HCT116 (cell line): Measurements from ENCODE around the gene UACA. TPM values are rescaled to one million over a fixed set of nuclear protein-coding genes. Genes with fewer than 3 reads are reported as not detected.

ENCODE experiments used
- ATAC-seq: fragments of 200-7000 bp; cut with Tn5 transposase; 2 replicates; pipeline ENCODE4 v1.9.1; 2020; ENCODE audit warnings: mild to moderate bottlenecking, moderate library complexity
- BruUV-seq: library from RNA; stranded (reverse); fragments of 400-500 nt; replicated peaks from 2 replicates; lab custom pipeline; 2021; lab: Mats Ljungman, UMichigan
- CTCF ChIA-PET: fragments of 300-600 bp; sonication (Branson Sonifier 250); formaldehyde crosslinking; loops from one replicate; lab custom pipeline; 2021; ENCODE audit warnings: antibody characterized with exemption; lab: Charles Lee
- POLR2A ChIA-PET: fragments of 300-600, 350-600 bp; sonication (Branson Sonifier 250); formaldehyde crosslinking; loops from one replicate; lab custom pipeline; 2021; ENCODE audit warnings: antibody characterized with exemption; lab: Charles Lee
- RAD21 ChIA-PET, 2 experiments: fragments of 300-600 bp; sonication (Branson Sonifier 250); formaldehyde crosslinking; loops; one replicate each; lab custom pipeline; 2023; ENCODE audit warnings: low total read pairs in 2 of 2; ENCODE audit not compliant: uncharacterized antibody in 2 of 2, unreplicated experiment in 2 of 2, low non-redundant PET in 1 of 2; lab: Charles Lee
- DNase-seq: peaks from one replicate; pipeline ENCODE4 v3.0.0-alpha.2; 2010; ENCODE audit warnings: low read depth, low spot score
- H2AFZ ChIP-seq: fragments of 200-600 bp; shearing (Covaris generic), sonication (generic); 2 replicates; pipeline ENCODE4 v1.6.1; 2017; ENCODE audit warnings: low read depth, mixed run types, mixed read lengths, antibody characterized with exemption, low read length; ENCODE audit not compliant: poor library complexity, severe bottlenecking
- H3K27ac ChIP-seq: 2 replicates; pipeline ENCODE4 v1.5.1; 2012; ENCODE audit warnings: low read depth, low read length
- H3K27me3 ChIP-seq: fragments of 200-600 bp; sonication (generic); 2 replicates; pipeline ENCODE4 v1.6.1; 2016; ENCODE audit warnings: mixed run types, low read length, mixed read lengths; ENCODE audit not compliant: insufficient read depth
- H3K36me3 ChIP-seq, 2 experiments: fragments of 200-500 bp in 1 of 2; fragments of 200-600 bp in 1 of 2; sonication (Bioruptor generic) in 1 of 2; sonication (generic) in 1 of 2; 2 replicates each; pipeline versions ENCODE4 v1.5.1 to v1.6.1; 2014 to 2016; ENCODE audit warnings: low read length in 2 of 2, inconsistent platforms in 1 of 2, mixed read lengths in 1 of 2, mixed run types in 1 of 2; ENCODE audit not compliant: insufficient read depth in 2 of 2, control insufficient read depth in 1 of 2
- H3K4me1 ChIP-seq, 2 experiments: fragments of 200-600 bp in 1 of 2; sonication (generic) in 1 of 2; 2 replicates each; pipeline versions ENCODE4 v1.5.1 to v1.6.1; 2012 to 2017; ENCODE audit warnings: low read length in 2 of 2, inconsistent platforms in 1 of 2, mild to moderate bottlenecking in 1 of 2, mixed read lengths in 1 of 2, mixed run types in 1 of 2, moderate library complexity in 1 of 2; ENCODE audit not compliant: insufficient read depth in 2 of 2, control insufficient read depth in 1 of 2
- H3K4me2 ChIP-seq: fragments of 200-600 bp; sonication (generic); 2 replicates; pipeline ENCODE4 v1.6.1; 2017; ENCODE audit warnings: mixed run types, low read length, mixed read lengths
- H3K4me3 ChIP-seq, 2 experiments: fragments of 200-600 bp in 1 of 2; sonication (generic) in 1 of 2; replicated peaks in 1 of 2; 2 replicates each; pipeline ENCODE4 v1.5.1; 2011 to 2016; ENCODE audit warnings: low read length in 2 of 2, control low read depth in 1 of 2, low read depth in 1 of 2, mild to moderate bottlenecking in 1 of 2, mixed read lengths in 1 of 2, mixed run types in 1 of 2
- H3K79me2 ChIP-seq: fragments of 200-600 bp; sonication (generic); 2 replicates; pipeline ENCODE4 v1.6.1; 2017; ENCODE audit warnings: mild to moderate bottlenecking, mixed run types, low read length, moderate library complexity, mixed read lengths; ENCODE audit not compliant: insufficient read depth
- H3K9ac ChIP-seq: fragments of 200-600 bp; sonication (generic); 2 replicates; pipeline ENCODE4 v1.6.1; 2016; ENCODE audit warnings: low read length, mixed read lengths
- H3K9me2 ChIP-seq: fragments of 200-600 bp; sonication (generic), shearing (Covaris generic); 2 replicates; pipeline ENCODE4 v1.6.1; 2017; ENCODE audit warnings: mixed run types, mild to moderate bottlenecking, moderate library complexity; ENCODE audit not compliant: insufficient read depth
- H3K9me3 ChIP-seq, 2 experiments: fragments of 200-500 bp in 1 of 2; fragments of 200-600 bp in 1 of 2; sonication (Bioruptor generic) in 1 of 2; sonication (generic) in 1 of 2; 2 replicates each; pipeline ENCODE4 v1.6.1; 2014 to 2017; ENCODE audit warnings: low read length in 2 of 2, mixed read lengths in 2 of 2, inconsistent platforms in 1 of 2, low read depth in 1 of 2, mild to moderate bottlenecking in 1 of 2, mixed run types in 1 of 2, moderate library complexity in 1 of 2; ENCODE audit not compliant: control insufficient read depth in 1 of 2, insufficient read depth in 1 of 2
- H4K20me1 ChIP-seq: fragments of 200-600 bp; sonication (generic), shearing (Covaris generic); 2 replicates; pipeline ENCODE4 v1.6.1; 2017; ENCODE audit warnings: mixed run types, mild to moderate bottlenecking, moderate library complexity; ENCODE audit not compliant: insufficient read depth
- CBX3 ChIP-seq: IDR thresholded peaks from 2 replicates; pipeline ENCODE4 v1.6.1; 2012; ENCODE audit warnings: low read depth
- EZH2 ChIP-seq: fragments of 200-600 bp; sonication (generic); IDR thresholded peaks from 2 replicates; pipeline ENCODE4 v1.6.1; 2017; ENCODE audit warnings: antibody characterized with exemption, mixed run types
- EZH2phosphoT487 ChIP-seq: fragments of 200-600 bp; IDR thresholded peaks from 2 replicates; pipeline ENCODE4 v1.6.1; 2018; ENCODE audit warnings: antibody characterized with exemption, borderline replicate concordance
- JUND ChIP-seq: IDR thresholded peaks from 2 replicates; pipeline ENCODE4 v1.6.1; 2012
- POLR2AphosphoS5 ChIP-seq: IDR thresholded peaks from 2 replicates; pipeline ENCODE4 v1.6.1; 2011; ENCODE audit warnings: mild to moderate bottlenecking, low read depth, low read length, moderate library complexity
- ZFX ChIP-seq: fragments of 450-650 bp; IDR thresholded peaks from 2 replicates; pipeline ENCODE4 v1.6.1; 2017
- ZNF274 ChIP-seq: fragments of 200-500 bp; sonication (Bioruptor generic); IDR thresholded peaks from 2 replicates; pipeline ENCODE4 v1.6.1; 2014; ENCODE audit warnings: mild to moderate bottlenecking, low read depth, low read length, inconsistent platforms
- intact Hi-C: fragments of 100-400 bp; cut with micrococcal nuclease; formaldehyde crosslinking; loops from 2 replicates; pipeline ENCODE4 v1.10.0; 2022
- total RNA-seq: library from RNA; stranded (reverse); gene quantifications from one replicate; pipeline ENCODE4 v1.2.1, GENCODE V29; 2021; ENCODE audit not compliant: unreplicated experiment
- TF ChIP-seq, protein P1 (sequence below), 3 experiments: fragments of 200-600 bp in 1 of 3; sonication (generic) in 1 of 3; IDR thresholded peaks in 2 of 3; conservative IDR thresholded peaks in 1 of 3; 2 replicates each; pipeline ENCODE4 v1.5.1; 2012 to 2017; ENCODE audit warnings: low read depth in 2 of 3, low read length in 2 of 3, antibody characterized with exemption in 1 of 3, borderline replicate concordance in 1 of 3, control low read depth in 1 of 3, mild to moderate bottlenecking in 1 of 3, mixed read lengths in 1 of 3, mixed run types in 1 of 3, moderate library complexity in 1 of 3; ENCODE audit not compliant: insufficient read depth in 1 of 3

The UACA gene
- total RNA-seq, 1 experiment from 2014 or later, result 47.4 TPM

DNA sequence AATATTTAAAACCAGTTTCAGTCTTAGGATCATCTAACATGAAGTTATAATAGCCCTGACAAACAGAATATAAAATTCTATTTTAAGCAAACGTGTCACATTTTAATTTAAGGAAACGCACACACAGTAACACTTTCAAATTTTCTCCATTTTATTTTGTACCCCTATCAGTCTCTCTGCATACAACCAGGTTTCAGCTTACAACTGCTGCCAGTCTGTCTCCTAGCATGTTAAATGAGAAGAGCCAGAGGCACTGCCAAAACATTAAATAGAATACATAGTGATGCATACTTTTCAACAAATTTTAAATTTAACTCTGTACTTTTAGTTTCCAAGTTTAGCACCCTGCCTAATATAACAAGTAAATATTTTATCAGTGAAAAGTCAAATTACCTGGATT lies 60.8 kb downstream of the UACA start:
- BruUV-seq, result no TSS peak
- RAD21 ChIA-PET, result no interaction called here
- Histone ChIP-seq H3K9ac (no peak overlapping the region), H3K27me3 (no peaks in the 10 kb centered on the region), H4K20me1 (no peaks in the 10 kb centered on the region), H2AFZ (no peak overlapping the region), H3K4me1 (peaks cover 14 to 49% of the 10 kb centered on the region in 2 experiments; a peak in 3 of 4 replicates), H3K4me2 (peak overlapping the region; percentile 18; the same call in 1 of the 2 replicates), H3K9me3 (no peaks in the 10 kb centered on the region), H3K27ac (no peak overlapping the region), H3K9me2 (no peaks in the 10 kb centered on the region), H3K79me2 (peaks cover 3% of the 10 kb centered on the region; the same call in 1 of the 2 replicates), H3K36me3 (no peaks in the 10 kb centered on the region), H3K4me3 (no peak overlapping the region)
- intact Hi-C loops, result no loop called here
- POLR2A ChIA-PET, result no interaction called here
- TF ChIP-seq EZH2 (no peak), ZNF274 (no peak), POLR2AphosphoS5 (no peak), EZH2phosphoT487 (no peak), ZFX (no peak), CBX3 (no peak), JUND (peak; percentile 2; the same call in 1 of the 2 replicates)
- TF ChIP-seq, protein P1, sequence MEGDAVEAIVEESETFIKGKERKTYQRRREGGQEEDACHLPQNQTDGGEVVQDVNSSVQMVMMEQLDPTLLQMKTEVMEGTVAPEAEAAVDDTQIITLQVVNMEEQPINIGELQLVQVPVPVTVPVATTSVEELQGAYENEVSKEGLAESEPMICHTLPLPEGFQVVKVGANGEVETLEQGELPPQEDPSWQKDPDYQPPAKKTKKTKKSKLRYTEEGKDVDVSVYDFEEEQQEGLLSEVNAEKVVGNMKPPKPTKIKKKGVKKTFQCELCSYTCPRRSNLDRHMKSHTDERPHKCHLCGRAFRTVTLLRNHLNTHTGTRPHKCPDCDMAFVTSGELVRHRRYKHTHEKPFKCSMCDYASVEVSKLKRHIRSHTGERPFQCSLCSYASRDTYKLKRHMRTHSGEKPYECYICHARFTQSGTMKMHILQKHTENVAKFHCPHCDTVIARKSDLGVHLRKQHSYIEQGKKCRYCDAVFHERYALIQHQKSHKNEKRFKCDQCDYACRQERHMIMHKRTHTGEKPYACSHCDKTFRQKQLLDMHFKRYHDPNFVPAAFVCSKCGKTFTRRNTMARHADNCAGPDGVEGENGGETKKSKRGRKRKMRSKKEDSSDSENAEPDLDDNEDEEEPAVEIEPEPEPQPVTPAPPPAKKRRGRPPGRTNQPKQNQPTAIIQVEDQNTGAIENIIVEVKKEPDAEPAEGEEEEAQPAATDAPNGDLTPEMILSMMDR (IDR thresholded peaks at IDR 0.05 in 2 of 3, conservative IDR thresholded peaks at IDR 0.05 in 1 of 3; ENCODE audit: borderline replicate concordance in 1 of 3, insufficient read depth in 1 of 3, low read depth in 2 of 3, low read length in 2 of 3), result no peak
- CTCF ChIA-PET, result interaction anchor here (2.7 kb wide), 1 partner anchor 20 kb away, joined by 13 read pairs; no protein-coding TSS in a partner anchor
- DNase-seq, result no peak
- no peak for ATAC-seq
